OCI-M2 (cell line): ENCODE data around the gene AIF1.
A peak's percentile ranks its signal among the peaks of the same experiment; 100 is the strongest.

Source experiments
- DNase-seq: peaks from one replicate; lab custom pipeline; 2025; ENCODE audit not compliant: unreplicated experiment; lab: John Stamatoyannopoulos, UW

The AIF1 gene

GRCh38 chr6:31641370-31641769 lies 26.3 kb downstream of the AIF1 start:
- no peak for DNase-seq

- no peak for DNase-seq
Measured at GRCh38 chr6:31642798-31643570, 27.9 kb downstream of the AIF1 start.

GRCh38 chr6:31643818-31644454 lies 28.9 kb downstream of the AIF1 start:
- no peak for DNase-seq

- DNase-seq: no peak
Measured at GRCh38 chr6:31645325-31645724, 30.3 kb downstream of the AIF1 start.

- no peak for DNase-seq
Measured at GRCh38 chr6:31651602-31652191, 36.7 kb downstream of the AIF1 start.

- DNase-seq: no peak
Measured at GRCh38 chr6:31652925-31653724, 38.1 kb downstream of the AIF1 start.

- no peak for DNase-seq
Measured at GRCh38 chr6:31654574-31655348, 39.7 kb downstream of the AIF1 start.

- DNase-seq: no peak
Measured at GRCh38 chr6:31655349-31656237, 40.6 kb downstream of the AIF1 start, which contains the start of gene APOM. TSS of gene APOM (plus strand) at chr6:31655894. CDS start at chr6:31655967, 73 bp downstream.

GRCh38 chr6:31657406-31658157 lies 42.5 kb downstream of the AIF1 start:
- no peak for DNase-seq

- DNase-seq: no peak
Measured at GRCh38 chr6:31658158-31658688, 43.2 kb downstream of the AIF1 start.

GRCh38 chr6:31658983-31659648 lies 44.1 kb downstream of the AIF1 start:
- no peak for DNase-seq

- DNase-seq: no peak
Measured at GRCh38 chr6:31659649-31660380, 44.8 kb downstream of the AIF1 start.

GRCh38 chr6:31660381-31661261 lies 45.6 kb downstream of the AIF1 start, which contains the start of gene C6orf47:
TSS of gene C6orf47 (minus strand) at chr6:31660778. CDS start at chr6:31659947, 831 bp downstream.
- peak; percentile 57 for DNase-seq

- DNase-seq: no peak
Measured at GRCh38 chr6:31661262-31662123, 46.5 kb downstream of the AIF1 start.

- no peak for DNase-seq
Measured at GRCh38 chr6:31662124-31662723, 47.2 kb downstream of the AIF1 start.
